Peyer's patch (tissue), 4 donors: ENCODE data around the gene CALD1. TPM values are rescaled to one million over a fixed set of nuclear protein-coding genes. Genes with fewer than 3 reads are reported as not detected.
A peak's percentile ranks its signal among the peaks of the same experiment; 100 is the strongest.

Source experiments
- DNase-seq, 3 donors: peaks; one replicate each; pipeline ENCODE4 v3.0.0-alpha.2; 2017 to 2019
- H3K27ac ChIP-seq, 4 donors: fragments of 200-600 bp; sonication (generic); one replicate each; pipeline ENCODE4 v1.5.1; 2016 to 2019
- H3K27me3 ChIP-seq, 2 donors: fragments of 200-600 bp; sonication (generic); one replicate each; pipeline ENCODE4 v1.5.1; 2019
- H3K36me3 ChIP-seq, 3 donors: fragments of 200-600 bp; sonication (generic); one replicate each; pipeline ENCODE4 v1.5.1; 2016 to 2019
- H3K4me1 ChIP-seq, 4 donors: fragments of 200-600 bp; sonication (generic); one replicate each; pipeline ENCODE4 v1.5.1; 2016 to 2019
- H3K4me3 ChIP-seq, 4 donors: fragments of 200-600 bp; sonication (generic); 1 replicate in 3 of 4; 2 replicates in 1 of 4; pipeline ENCODE4 v1.5.1; 2016 to 2019; ENCODE audit warnings: mild to moderate bottlenecking in 1 of 4
- H3K9me3 ChIP-seq, 4 donors: fragments of 200-600 bp; sonication (generic); one replicate each; pipeline ENCODE4 v1.5.1; 2016 to 2019; ENCODE audit warnings: mild to moderate bottlenecking in 1 of 4
- CTCF ChIP-seq, 6 experiments: fragments of 450-650 bp in 4 of 6; fragments of 200-600 bp in 2 of 6; sonication (generic) in 1 of 6; IDR thresholded peaks; one replicate each; pipeline ENCODE4 v1.5.1; 2017 to 2019; ENCODE audit warnings: antibody characterized with exemption in 6 of 6, mild to moderate bottlenecking in 3 of 6, moderate library complexity in 1 of 6
- POLR2A ChIP-seq, 2 donors: fragments of 450-650 bp; IDR thresholded peaks; one replicate each; pipeline ENCODE4 v1.5.1; 2017; ENCODE audit warnings: antibody characterized with exemption in 2 of 2, mild to moderate bottlenecking in 2 of 2, moderate library complexity in 2 of 2
- total RNA-seq, 4 donors: library from RNA; depleted of rRNA; stranded (reverse); fragments of >200 nt; gene quantifications; one replicate each; pipeline ENCODE4 v1.1.0, GENCODE V29; 2016

The CALD1 gene
- total RNA-seq, 4 donors from 2014 or later = 39.2 to 536 (median 83.1) TPM

GRCh38 chr7:134736381-134736780, 43.1 kb upstream of the CALD1 start:
- H3K4me3 ChIP-seq = no peak overlapping the region
- H3K9me3 ChIP-seq = no peaks in the 10 kb centered on the region
- no peaks in the 10 kb centered on the region for H3K27me3 ChIP-seq
- no peak for TF ChIP-seq POLR2A (IDR thresholded peaks at IDR 0.05)
- TF ChIP-seq CTCF (IDR thresholded peaks at IDR 0.05) = no peak
- no peaks in the 10 kb centered on the region for H3K4me1 ChIP-seq
- DNase-seq = no peak
- no peak overlapping the region for H3K27ac ChIP-seq
- H3K36me3 ChIP-seq = no peaks in the 10 kb centered on the region

- Histone ChIP-seq H3K4me1 (peaks cover 0 to 6% (median 0%) of the 10 kb centered on the region in 4 donors), H3K27me3 (no peaks in the 10 kb centered on the region), H3K36me3 (no peaks in the 10 kb centered on the region), H3K27ac (peak overlapping the region in 1 of 4 donors; percentile 41), H3K4me3 (no peak overlapping the region), H3K9me3 (no peaks in the 10 kb centered on the region)
- TF ChIP-seq CTCF (IDR thresholded peaks at IDR 0.05) = no peak
- TF ChIP-seq POLR2A (IDR thresholded peaks at IDR 0.05) = no peak
- DNase-seq = no peak
Observed at GRCh38 chr7:134737566-134738345, 41.7 kb upstream of the CALD1 start.

- no peaks in the 10 kb centered on the region for H3K36me3 ChIP-seq
- H3K27ac ChIP-seq = no peak overlapping the region
- H3K4me3 ChIP-seq = no peak overlapping the region
- peaks cover 0 to 8% (median 0%) of the 10 kb centered on the region in 4 donors for H3K4me1 ChIP-seq
- no peak for DNase-seq
- H3K9me3 ChIP-seq = no peaks in the 10 kb centered on the region
- TF ChIP-seq POLR2A (IDR thresholded peaks at IDR 0.05) (no peak), CTCF (IDR thresholded peaks at IDR 0.05) (no peak)
- no peaks in the 10 kb centered on the region for H3K27me3 ChIP-seq
Observed at GRCh38 chr7:134739362-134739761, 40.1 kb upstream of the CALD1 start.

- Histone ChIP-seq H3K4me1 (peaks cover 0 to 8% (median 0%) of the 10 kb centered on the region in 4 donors), H3K27ac (no peak overlapping the region), H3K9me3 (no peaks in the 10 kb centered on the region), H3K27me3 (no peaks in the 10 kb centered on the region), H3K4me3 (no peak overlapping the region), H3K36me3 (no peaks in the 10 kb centered on the region)
- TF ChIP-seq POLR2A (IDR thresholded peaks at IDR 0.05) = no peak
- no peak for TF ChIP-seq CTCF (IDR thresholded peaks at IDR 0.05)
- no peak for DNase-seq
Observed at GRCh38 chr7:134740376-134740775, 39.1 kb upstream of the CALD1 start.

GRCh38 chr7:134741907-134742635, 37.4 kb upstream of the CALD1 start:
- H3K4me1 ChIP-seq = peaks cover 0 to 8% (median 0%) of the 10 kb centered on the region in 4 donors
- H3K4me3 ChIP-seq = no peak overlapping the region
- H3K36me3 ChIP-seq = no peaks in the 10 kb centered on the region
- peak overlapping the region; percentile 51 to 79 (median 66) for H3K27ac ChIP-seq
- no peaks in the 10 kb centered on the region for H3K9me3 ChIP-seq
- DNase-seq = no peak
- H3K27me3 ChIP-seq = no peaks in the 10 kb centered on the region
- TF ChIP-seq CTCF (IDR thresholded peaks at IDR 0.05) (no peak), POLR2A (IDR thresholded peaks at IDR 0.05) (no peak)
